HepG2 (cell line): ENCODE data around the gene NHSL1. TPM values are rescaled to one million over a fixed set of nuclear protein-coding genes. Genes with fewer than 3 reads are reported as not detected.

ENCODE experiments used
- ATAC-seq: fragments of 200-7000 bp; cut with Tn5 transposase; 3 replicates; pipeline ENCODE4 v1.9.1; 2020; ENCODE audit warnings: mild to moderate bottlenecking, moderate library complexity
- BruUV-seq: library from RNA; stranded (reverse); fragments of 400-500 nt; replicated peaks from 2 replicates; lab custom pipeline; 2021; lab: Mats Ljungman, UMichigan
- CTCF ChIA-PET: fragments of 300-600 bp; formaldehyde crosslinking; extraction: SDS; loops from one replicate; lab custom pipeline; 2021; ENCODE audit warnings: low total read pairs, inconsistent platforms, low intra/inter-chr PET ratio; lab: Yijun Ruan, JAX
- POLR2A ChIA-PET: fragments of 350-600 bp; sonication (Branson Sonifier 250); formaldehyde crosslinking; loops from one replicate; lab custom pipeline; 2020; ENCODE audit warnings: antibody characterized with exemption, inconsistent platforms; lab: Yijun Ruan, JAX
- DNase-seq: peaks from one replicate; pipeline ENCODE4 v3.0.0-alpha.2; 2015; ENCODE audit warnings: low spot score
- FAIRE-seq: peaks from 3 replicates; lab custom pipeline; 2011; peaks lifted over from hg19 to GRCh38; lab: Jason Lieb, UNC
- H2AFZ ChIP-seq: one replicate; pipeline ENCODE4 v1.6.1; 2011; ENCODE audit warnings: low read length, inconsistent platforms
- H3K27ac ChIP-seq: fragments of 300-600 bp; 3 replicates; pipeline ENCODE4 v1.8.0; 2011; ENCODE audit warnings: mixed run types, mild to moderate bottlenecking, mixed read lengths, low read length, inconsistent platforms; ENCODE audit not compliant: insufficient read depth; ENCODE audit errors: extremely low read length
- H3K27me3 ChIP-seq, 2 experiments: fragments of 200-600 bp in 1 of 2; 2 replicates in 1 of 2; 3 replicates in 1 of 2; pipeline versions ENCODE4 v1.6.0 to v1.8.0; 2011; ENCODE audit warnings: low read length in 2 of 2, mild to moderate bottlenecking in 2 of 2, moderate library complexity in 2 of 2, inconsistent platforms in 1 of 2; ENCODE audit not compliant: insufficient read depth in 2 of 2, control insufficient read depth in 1 of 2
- H3K36me3 ChIP-seq, 2 experiments: fragments of 200-600 bp in 1 of 2; replicated peaks in 1 of 2; 2 replicates in 1 of 2; 3 replicates in 1 of 2; pipeline versions ENCODE4 v1.5.1 to v1.8.0; 2011; ENCODE audit warnings: low read length in 2 of 2, inconsistent platforms in 1 of 2; ENCODE audit not compliant: insufficient read depth in 2 of 2, control insufficient read depth in 1 of 2
- H3K4me1 ChIP-seq: 2 replicates; pipeline ENCODE4 v1.5.1; 2012; ENCODE audit warnings: low read length, inconsistent platforms; ENCODE audit not compliant: insufficient read depth
- H3K4me2 ChIP-seq: 2 replicates; pipeline ENCODE4 v1.6.0; 2011; ENCODE audit warnings: low read depth, low read length, inconsistent platforms
- H3K4me3 ChIP-seq, 3 experiments: fragments of 200-600 bp in 1 of 3; sonication (generic), shearing (Covaris generic) in 1 of 3; replicated peaks in 1 of 3; 2 replicates each; pipeline ENCODE4 v1.5.1; 2011 to 2016; ENCODE audit warnings: low read length in 3 of 3, inconsistent platforms in 2 of 3, low read depth in 2 of 3, mild to moderate bottlenecking in 2 of 3, control low read depth in 1 of 3, mixed read lengths in 1 of 3; ENCODE audit not compliant: insufficient read depth in 1 of 3
- H3K79me2 ChIP-seq: one replicate; pipeline ENCODE4 v1.6.1; 2011; ENCODE audit warnings: low read length, inconsistent platforms; ENCODE audit not compliant: insufficient read depth
- H3K9ac ChIP-seq: 2 replicates; pipeline ENCODE4 v1.6.0; 2011; ENCODE audit warnings: mild to moderate bottlenecking, low read depth, low read length, inconsistent platforms; ENCODE audit not compliant: insufficient read depth
- H3K9me3 ChIP-seq: 2 replicates; pipeline ENCODE4 v1.5.1; 2012; ENCODE audit warnings: mild to moderate bottlenecking, low read length
- H4K20me1 ChIP-seq: 2 replicates; pipeline ENCODE4 v1.6.0; 2011; ENCODE audit warnings: inconsistent platforms, mild to moderate bottlenecking, low read length, moderate library complexity; ENCODE audit not compliant: insufficient read depth
- FOXA3 ChIP-seq: IDR thresholded peaks from 2 replicates; pipeline ENCODE4 v1.6.1; 2016; ENCODE audit warnings: missing genetic modification reagents, missing compliant biosample characterization
- ISL2 ChIP-seq: sonication (generic); formaldehyde crosslinking; IDR thresholded peaks from 2 replicates; pipeline ENCODE4 v1.5.0; 2020; ENCODE audit warnings: missing genetic modification reagents
- MED1 ChIP-seq: sonication (generic); formaldehyde crosslinking; IDR thresholded peaks from 2 replicates; pipeline ENCODE4 v1.4.0; 2020; ENCODE audit warnings: missing genetic modification reagents
- TOE1 ChIP-seq: sonication (generic); formaldehyde crosslinking; IDR thresholded peaks from 2 replicates; pipeline ENCODE4 v1.4.0; 2020; ENCODE audit warnings: mild to moderate bottlenecking, missing genetic modification reagents
- ZNF552 ChIP-seq: sonication (generic); formaldehyde crosslinking; IDR thresholded peaks from 2 replicates; pipeline ENCODE4 v1.9.0; 2022; ENCODE audit warnings: missing genetic modification reagents, mild to moderate bottlenecking, borderline replicate concordance
- ZNF564 ChIP-seq: sonication (generic); formaldehyde crosslinking; IDR thresholded peaks from 2 replicates; pipeline ENCODE4 v1.8.1; 2023; ENCODE audit warnings: mild to moderate bottlenecking, missing genetic modification reagents
- ZNF616 ChIP-seq: sonication (generic); formaldehyde crosslinking; IDR thresholded peaks from 2 replicates; pipeline ENCODE4 v1.5.0; 2020; ENCODE audit warnings: low read depth, mild to moderate bottlenecking, missing genetic modification reagents
- WGBS: methylation state at CpG from one replicate; pipeline ENCODE4 v1.1.6; 2017; ENCODE audit warnings: low lambda C conversion rate; 5-methylcytosine and 5-hydroxymethylcytosine counted together
- in situ Hi-C: cut with HindIII; loops from 2 replicates; pipeline ENCODE4 v1.10.0; 2017; ENCODE audit warnings: low pct_unique_long_range_greater_than_20kb; ENCODE audit not compliant: extremely low pct_ligation_motif_present
- intact Hi-C: fragments of 100-400 bp; cut with micrococcal nuclease; formaldehyde crosslinking; loops from one replicate; pipeline ENCODE4 v1.10.0; 2022; ENCODE audit not compliant: unreplicated experiment
- polyA plus RNA-seq, 8 experiments: library from polyadenylated mRNA; depleted of rRNA in 3 of 8; stranded (reverse) in 7 of 8; unstranded in 1 of 8; fragments of >200 nt; fragmentation: Illumina TruSeq in 4 of 8; extraction: Trizol in 4 of 8; gene quantifications; 2 replicates each; pipeline versions ENCODE4 v1.2.1 to v1.2.3, GENCODE V29; 2011 to 2016; ENCODE audit warnings: low read depth in 4 of 8, missing spikeins in 1 of 8, mixed read lengths in 1 of 8; ENCODE audit not compliant: insufficient read depth in 1 of 8
- total RNA-seq, 5 experiments: library from RNA; depleted of rRNA; stranded (reverse); fragments of >200 nt; fragmentation: Illumina TruSeq; extraction: Trizol; gene quantifications; 2 replicates each; pipeline ENCODE4 v1.2.3, GENCODE V29; 2016; ENCODE audit warnings: low read depth in 1 of 5
- TF ChIP-seq, protein P1 (sequence below): sonication (generic); formaldehyde crosslinking; IDR thresholded peaks from 2 replicates; pipeline ENCODE4 v1.4.0; 2020; ENCODE audit warnings: missing genetic modification reagents, borderline replicate concordance
- TF ChIP-seq, protein P2 (sequence below): sonication (generic); formaldehyde crosslinking; IDR thresholded peaks from 2 replicates; pipeline ENCODE4 v1.4.0; 2020; ENCODE audit warnings: missing genetic modification reagents
- TF ChIP-seq, protein P3 (sequence below): sonication (generic); formaldehyde crosslinking; IDR thresholded peaks from 2 replicates; pipeline ENCODE4 v1.8.1; 2023; ENCODE audit warnings: missing genetic modification reagents, mild to moderate bottlenecking, borderline replicate concordance
- TF ChIP-seq, protein P4 (sequence below): sonication (generic); formaldehyde crosslinking; IDR thresholded peaks from 2 replicates; pipeline ENCODE4 v1.4.0; 2020; ENCODE audit warnings: missing genetic modification reagents

Gene NHSL1
- total and polyA plus RNA-seq, 2 of the 13 experiments (the other 11 are each of a cell fraction or from before 2014, with no cell fraction given), result 24.9 to 53.6 TPM

DNA sequence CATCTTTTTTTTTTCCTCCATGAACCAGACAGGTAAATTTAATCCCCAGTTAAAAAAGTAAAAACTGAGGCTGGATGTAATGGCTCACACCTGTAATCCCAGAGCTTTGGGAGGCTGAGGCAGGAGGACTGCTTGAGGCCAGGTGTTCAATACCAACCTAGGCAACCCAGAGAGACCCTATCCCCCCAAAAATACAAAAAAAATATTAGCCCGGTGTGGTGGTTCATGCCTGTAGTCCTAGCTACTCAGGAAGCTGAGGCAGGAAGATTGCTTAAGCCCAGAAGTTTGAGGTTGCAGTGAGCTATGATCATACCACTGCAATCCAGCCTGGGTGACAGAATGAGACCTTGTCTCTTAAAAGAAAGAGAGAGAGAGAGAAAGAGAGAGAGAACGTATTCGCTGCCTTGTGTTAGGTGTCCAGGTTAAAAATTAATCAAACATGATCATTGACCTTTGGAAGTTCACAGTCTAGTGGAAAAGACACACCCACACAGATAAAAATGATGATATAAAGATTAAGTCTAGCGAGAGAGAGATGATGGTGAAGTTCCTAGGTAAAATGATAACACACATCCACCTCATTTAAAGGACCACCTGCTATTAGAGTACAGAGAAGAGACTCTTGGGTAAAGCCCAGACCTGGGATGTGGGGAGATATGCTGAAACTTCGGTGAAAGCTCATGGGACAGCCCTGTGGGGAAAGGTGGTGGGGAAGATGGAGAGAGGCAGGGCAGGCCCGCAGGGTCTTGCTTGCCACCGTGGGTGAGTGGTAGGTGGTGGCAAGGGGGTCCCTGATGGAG is 4.8 kb upstream of the NHSL1 start:
- H3K36me3 ChIP-seq, result no peaks in the 10 kb centered on the region; a peak in 1 of 5 replicates
- H4K20me1 ChIP-seq, result no peaks in the 10 kb centered on the region
- no peaks in the 10 kb centered on the region for H3K9me3 ChIP-seq
- DNase-seq (peak; percentile 98), FAIRE-seq (peak; percentile 76), ATAC-seq (peak; percentile 74)
- H3K4me3 ChIP-seq, result peak overlapping the region; percentile 11 to 64 (median 33)
- in situ Hi-C loops (no loop called here), intact Hi-C loops (loop anchor here (1.0 kb wide), 1 partner anchor 39 kb away; no protein-coding TSS in a partner anchor)
- H3K27me3 ChIP-seq, result no peaks in the 10 kb centered on the region
- ChIA-PET POLR2A (interaction anchor here (0.8 to 2.7 kb wide), 11 partner anchors 10 to 100 kb away, joined by 3 to 14 read pairs (median 4); partner anchors contain the start of gene HEBP2), CTCF (interaction anchor here (0.9 kb wide), 1 partner anchor 75 kb away, joined by 3 read pairs; no protein-coding TSS in a partner anchor)
- peaks cover 69% of the 10 kb centered on the region for H3K79me2 ChIP-seq
- under 1% methylated on average over 7 of the region's 7 CpGs for WGBS
- H3K4me1 ChIP-seq, result peaks cover 97% of the 10 kb centered on the region
- H3K9ac ChIP-seq, result peak overlapping the region; percentile 57
- BruUV-seq, result no TSS peak
- no peak overlapping the region for H2AFZ ChIP-seq
- H3K27ac ChIP-seq, result peak overlapping the region; percentile 80
- H3K4me2 ChIP-seq, result peak overlapping the region; percentile 82
- TF ChIP-seq, protein P1, sequence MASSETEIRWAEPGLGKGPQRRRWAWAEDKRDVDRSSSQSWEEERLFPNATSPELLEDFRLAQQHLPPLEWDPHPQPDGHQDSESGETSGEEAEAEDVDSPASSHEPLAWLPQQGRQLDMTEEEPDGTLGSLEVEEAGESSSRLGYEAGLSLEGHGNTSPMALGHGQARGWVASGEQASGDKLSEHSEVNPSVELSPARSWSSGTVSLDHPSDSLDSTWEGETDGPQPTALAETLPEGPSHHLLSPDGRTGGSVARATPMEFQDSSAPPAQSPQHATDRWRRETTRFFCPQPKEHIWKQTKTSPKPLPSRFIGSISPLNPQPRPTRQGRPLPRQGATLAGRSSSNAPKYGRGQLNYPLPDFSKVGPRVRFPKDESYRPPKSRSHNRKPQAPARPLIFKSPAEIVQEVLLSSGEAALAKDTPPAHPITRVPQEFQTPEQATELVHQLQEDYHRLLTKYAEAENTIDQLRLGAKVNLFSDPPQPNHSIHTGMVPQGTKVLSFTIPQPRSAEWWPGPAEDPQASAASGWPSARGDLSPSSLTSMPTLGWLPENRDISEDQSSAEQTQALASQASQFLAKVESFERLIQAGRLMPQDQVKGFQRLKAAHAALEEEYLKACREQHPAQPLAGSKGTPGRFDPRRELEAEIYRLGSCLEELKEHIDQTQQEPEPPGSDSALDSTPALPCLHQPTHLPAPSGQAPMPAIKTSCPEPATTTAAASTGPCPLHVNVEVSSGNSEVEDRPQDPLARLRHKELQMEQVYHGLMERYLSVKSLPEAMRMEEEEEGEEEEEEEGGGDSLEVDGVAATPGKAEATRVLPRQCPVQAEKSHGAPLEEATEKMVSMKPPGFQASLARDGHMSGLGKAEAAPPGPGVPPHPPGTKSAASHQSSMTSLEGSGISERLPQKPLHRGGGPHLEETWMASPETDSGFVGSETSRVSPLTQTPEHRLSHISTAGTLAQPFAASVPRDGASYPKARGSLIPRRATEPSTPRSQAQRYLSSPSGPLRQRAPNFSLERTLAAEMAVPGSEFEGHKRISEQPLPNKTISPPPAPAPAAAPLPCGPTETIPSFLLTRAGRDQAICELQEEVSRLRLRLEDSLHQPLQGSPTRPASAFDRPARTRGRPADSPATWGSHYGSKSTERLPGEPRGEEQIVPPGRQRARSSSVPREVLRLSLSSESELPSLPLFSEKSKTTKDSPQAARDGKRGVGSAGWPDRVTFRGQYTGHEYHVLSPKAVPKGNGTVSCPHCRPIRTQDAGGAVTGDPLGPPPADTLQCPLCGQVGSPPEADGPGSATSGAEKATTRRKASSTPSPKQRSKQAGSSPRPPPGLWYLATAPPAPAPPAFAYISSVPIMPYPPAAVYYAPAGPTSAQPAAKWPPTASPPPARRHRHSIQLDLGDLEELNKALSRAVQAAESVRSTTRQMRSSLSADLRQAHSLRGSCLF (CRISPR knock-in tag), result no peak
- peak; percentile 95 for TF ChIP-seq MED1 (CRISPR knock-in tag)
- TF ChIP-seq ZNF616 (CRISPR knock-in tag), result no peak
- TF ChIP-seq, protein P2, sequence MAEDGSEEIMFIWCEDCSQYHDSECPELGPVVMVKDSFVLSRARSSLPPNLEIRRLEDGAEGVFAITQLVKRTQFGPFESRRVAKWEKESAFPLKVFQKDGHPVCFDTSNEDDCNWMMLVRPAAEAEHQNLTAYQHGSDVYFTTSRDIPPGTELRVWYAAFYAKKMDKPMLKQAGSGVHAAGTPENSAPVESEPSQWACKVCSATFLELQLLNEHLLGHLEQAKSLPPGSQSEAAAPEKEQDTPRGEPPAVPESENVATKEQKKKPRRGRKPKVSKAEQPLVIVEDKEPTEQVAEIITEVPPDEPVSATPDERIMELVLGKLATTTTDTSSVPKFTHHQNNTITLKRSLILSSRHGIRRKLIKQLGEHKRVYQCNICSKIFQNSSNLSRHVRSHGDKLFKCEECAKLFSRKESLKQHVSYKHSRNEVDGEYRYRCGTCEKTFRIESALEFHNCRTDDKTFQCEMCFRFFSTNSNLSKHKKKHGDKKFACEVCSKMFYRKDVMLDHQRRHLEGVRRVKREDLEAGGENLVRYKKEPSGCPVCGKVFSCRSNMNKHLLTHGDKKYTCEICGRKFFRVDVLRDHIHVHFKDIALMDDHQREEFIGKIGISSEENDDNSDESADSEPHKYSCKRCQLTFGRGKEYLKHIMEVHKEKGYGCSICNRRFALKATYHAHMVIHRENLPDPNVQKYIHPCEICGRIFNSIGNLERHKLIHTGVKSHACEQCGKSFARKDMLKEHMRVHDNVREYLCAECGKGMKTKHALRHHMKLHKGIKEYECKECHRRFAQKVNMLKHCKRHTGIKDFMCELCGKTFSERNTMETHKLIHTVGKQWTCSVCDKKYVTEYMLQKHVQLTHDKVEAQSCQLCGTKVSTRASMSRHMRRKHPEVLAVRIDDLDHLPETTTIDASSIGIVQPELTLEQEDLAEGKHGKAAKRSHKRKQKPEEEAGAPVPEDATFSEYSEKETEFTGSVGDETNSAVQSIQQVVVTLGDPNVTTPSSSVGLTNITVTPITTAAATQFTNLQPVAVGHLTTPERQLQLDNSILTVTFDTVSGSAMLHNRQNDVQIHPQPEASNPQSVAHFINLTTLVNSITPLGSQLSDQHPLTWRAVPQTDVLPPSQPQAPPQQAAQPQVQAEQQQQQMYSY (CRISPR knock-in tag), result no peak; the same call in 1 of the 2 replicates
- TF ChIP-seq ZNF552 (CRISPR knock-in tag), result no peak
- TF ChIP-seq, protein P3, sequence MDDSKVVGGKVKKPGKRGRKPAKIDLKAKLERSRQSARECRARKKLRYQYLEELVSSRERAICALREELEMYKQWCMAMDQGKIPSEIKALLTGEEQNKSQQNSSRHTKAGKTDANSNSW (CRISPR knock-in tag), result no peak
- TF ChIP-seq ISL2 (CRISPR knock-in tag), result peak; percentile 89
- TF ChIP-seq, protein P4, sequence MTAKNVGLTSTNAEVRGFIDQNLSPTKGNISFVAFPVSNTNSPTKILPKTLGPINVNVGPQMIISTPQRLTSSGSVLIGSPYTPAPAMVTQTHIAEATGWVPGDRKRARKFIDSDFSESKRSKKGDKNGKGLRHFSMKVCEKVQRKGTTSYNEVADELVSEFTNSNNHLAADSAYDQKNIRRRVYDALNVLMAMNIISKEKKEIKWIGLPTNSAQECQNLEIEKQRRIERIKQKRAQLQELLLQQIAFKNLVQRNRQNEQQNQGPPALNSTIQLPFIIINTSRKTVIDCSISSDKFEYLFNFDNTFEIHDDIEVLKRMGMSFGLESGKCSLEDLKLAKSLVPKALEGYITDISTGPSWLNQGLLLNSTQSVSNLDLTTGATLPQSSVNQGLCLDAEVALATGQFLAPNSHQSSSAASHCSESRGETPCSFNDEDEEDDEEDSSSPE (CRISPR knock-in tag), result no peak
- TF ChIP-seq ZNF564 (CRISPR knock-in tag), result no peak
- peak; percentile 88 for TF ChIP-seq FOXA3
- peak; percentile 44; the same call in 1 of the 2 replicates for TF ChIP-seq TOE1
